ENCODE results near the gene WARS2.
"Not testable (repeated sequence)": the region's sequence is repeated elsewhere in the genome, so short reads cannot be mapped to it uniquely, and the experiment has no call there.

The WARS2 gene

DNA sequence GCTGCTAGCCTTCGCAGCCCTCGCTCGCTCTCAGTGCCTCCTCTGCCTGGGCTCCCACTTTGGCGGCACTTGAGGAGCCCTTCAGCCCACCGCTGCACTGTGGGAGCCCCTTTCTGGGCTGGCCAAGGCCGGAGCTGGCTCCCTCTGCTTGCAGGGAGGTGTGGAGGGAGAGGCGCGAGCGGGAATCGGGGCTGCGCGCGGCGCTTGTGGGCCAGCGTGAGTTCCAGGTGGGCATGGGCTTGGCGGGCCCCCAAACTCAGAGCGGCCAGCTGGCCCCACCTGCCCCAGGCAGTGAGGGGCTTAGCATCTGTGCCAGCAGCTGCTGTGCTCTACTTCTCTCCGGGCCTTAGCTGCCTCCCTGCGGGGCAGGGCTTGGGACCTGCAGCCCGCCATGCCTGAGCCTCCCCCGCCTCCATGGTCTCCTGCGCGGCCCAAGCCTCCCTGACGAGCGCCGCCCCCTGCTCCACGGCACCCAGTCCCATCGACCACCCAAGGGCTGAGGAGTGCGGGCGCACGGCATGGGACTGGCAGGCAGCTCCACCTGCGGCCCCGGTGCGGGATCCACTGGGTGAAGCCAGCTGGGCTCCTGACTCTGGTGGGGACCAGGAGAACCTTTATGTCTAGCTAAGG lies 31.0 kb upstream of the WARS2 start:
- DNase-seq (ENCODE audit: low spot score); H3K36me3 ChIP-seq (replicated peaks in 1 of 2; ENCODE audit: control insufficient read depth in 2 of 2, insufficient read depth in 2 of 2, low read length in 2 of 2); H3K23ac ChIP-seq (ENCODE audit: low read depth, low read length, poor library complexity); H3K4me3 ChIP-seq (ENCODE audit: low read length in 2 of 2); H3K27me3 ChIP-seq (ENCODE audit: control insufficient read depth in 3 of 3, insufficient read depth in 3 of 3, low read depth in 1 of 3, low read length in 3 of 3); H3K4ac ChIP-seq (ENCODE audit: low read length); H4K91ac ChIP-seq (ENCODE audit: low read depth, low read length, poor library complexity); H3K9ac ChIP-seq (ENCODE audit: low read depth, low read length, poor library complexity); H3K4me2 ChIP-seq (ENCODE audit: insufficient read depth, low read length, poor library complexity, severe bottlenecking); H2BK15ac ChIP-seq (ENCODE audit: low read length); H2AFZ ChIP-seq (ENCODE audit: low read length); H2BK120ac ChIP-seq (ENCODE audit: low read depth, low read length); H2AK5ac ChIP-seq (ENCODE audit: low read depth, low read length); H3K9me3 ChIP-seq (replicated peaks in 1 of 2; ENCODE audit: control insufficient read depth in 2 of 2, insufficient read depth in 1 of 2, low read depth in 1 of 2, low read length in 2 of 2); H3K18ac ChIP-seq (ENCODE audit: low read length); H3K27ac ChIP-seq (replicated peaks; ENCODE audit: low read length); H4K8ac ChIP-seq (ENCODE audit: low read depth, low read length); H2BK5ac ChIP-seq (ENCODE audit: low read length); H3K4me1 ChIP-seq (ENCODE audit: control insufficient read depth in 2 of 2, insufficient read depth in 1 of 2, low read depth in 1 of 2, low read length in 2 of 2); H3K79me1 ChIP-seq (ENCODE audit: low read depth, low read length); H2BK12ac ChIP-seq (ENCODE audit: low read length); H3K14ac ChIP-seq (ENCODE audit: low read length): not testable (repeated sequence)
- no CpG with 5 or more reads among the region's 34 CpGs for WGBS, 2 donors (ENCODE audit: extremely low coverage in 2 of 2, insufficient read length in 2 of 2, insufficient replicate concordance in 1 of 2)

DNA sequence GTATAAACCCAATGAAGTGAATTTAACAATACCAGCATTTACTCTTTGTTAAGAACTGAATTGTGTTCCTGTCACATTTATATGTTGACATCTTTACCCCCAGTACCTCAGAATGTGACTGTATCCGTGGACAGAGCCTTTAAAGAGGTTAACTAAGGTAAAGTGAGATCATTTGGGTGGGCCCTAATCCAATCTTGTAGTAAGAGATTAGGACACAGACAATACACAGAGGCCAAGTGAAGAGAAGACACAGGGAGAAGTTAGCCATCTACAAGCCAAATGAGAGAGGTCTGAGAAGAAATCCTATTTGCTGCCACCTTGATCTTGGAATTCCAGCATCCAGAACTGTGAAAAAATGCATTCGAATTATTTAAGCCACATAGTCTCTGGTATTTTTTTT lies 22.9 kb upstream of the WARS2 start:
- Histone ChIP-seq H3K27me3 (ENCODE audit: control insufficient read depth in 3 of 3, insufficient read depth in 3 of 3, low read depth in 1 of 3, low read length in 3 of 3) (no peaks in the 10 kb centered on the region), H3K36me3 (replicated peaks in 1 of 2; ENCODE audit: control insufficient read depth in 2 of 2, insufficient read depth in 2 of 2, low read length in 2 of 2) (peaks cover 10 to 30% of the 10 kb centered on the region in 2 donors), H2AFZ (ENCODE audit: low read length) (no peak overlapping the region), H3K27ac (replicated peaks; ENCODE audit: low read length) (no peak overlapping the region), H3K4me2 (ENCODE audit: insufficient read depth, low read length, poor library complexity, severe bottlenecking) (no peak overlapping the region), H2BK5ac (ENCODE audit: low read length) (no peak overlapping the region), H3K79me1 (ENCODE audit: low read depth, low read length) (no peaks in the 10 kb centered on the region), H2BK15ac (ENCODE audit: low read length) (no peak overlapping the region), H3K18ac (ENCODE audit: low read length) (no peak overlapping the region), H3K4me1 (ENCODE audit: control insufficient read depth in 2 of 2, insufficient read depth in 1 of 2, low read depth in 1 of 2, low read length in 2 of 2) (no peaks in the 10 kb centered on the region), H2BK120ac (ENCODE audit: low read depth, low read length) (no peak overlapping the region), H3K14ac (ENCODE audit: low read length) (no peak overlapping the region), H3K9me3 (replicated peaks in 1 of 2; ENCODE audit: control insufficient read depth in 2 of 2, insufficient read depth in 1 of 2, low read depth in 1 of 2, low read length in 2 of 2) (no peaks in the 10 kb centered on the region), H4K91ac (ENCODE audit: low read depth, low read length, poor library complexity) (no peak overlapping the region), H3K23ac (ENCODE audit: low read depth, low read length, poor library complexity) (no peak overlapping the region), H3K9ac (ENCODE audit: low read depth, low read length, poor library complexity) (no peak overlapping the region), H3K4me3 (ENCODE audit: low read length in 2 of 2) (no peak overlapping the region), H4K8ac (ENCODE audit: low read depth, low read length) (no peak overlapping the region), H3K4ac (ENCODE audit: low read length) (no peak overlapping the region), H2BK12ac (ENCODE audit: low read length) (no peak overlapping the region), H2AK5ac (ENCODE audit: low read depth, low read length) (no peak overlapping the region)
- WGBS, 2 donors (ENCODE audit: extremely low coverage in 2 of 2, insufficient read length in 2 of 2, insufficient replicate concordance in 1 of 2) = no CpG with 5 or more reads among the region's 2 CpGs
- DNase-seq (ENCODE audit: low spot score) = no peak

DNA sequence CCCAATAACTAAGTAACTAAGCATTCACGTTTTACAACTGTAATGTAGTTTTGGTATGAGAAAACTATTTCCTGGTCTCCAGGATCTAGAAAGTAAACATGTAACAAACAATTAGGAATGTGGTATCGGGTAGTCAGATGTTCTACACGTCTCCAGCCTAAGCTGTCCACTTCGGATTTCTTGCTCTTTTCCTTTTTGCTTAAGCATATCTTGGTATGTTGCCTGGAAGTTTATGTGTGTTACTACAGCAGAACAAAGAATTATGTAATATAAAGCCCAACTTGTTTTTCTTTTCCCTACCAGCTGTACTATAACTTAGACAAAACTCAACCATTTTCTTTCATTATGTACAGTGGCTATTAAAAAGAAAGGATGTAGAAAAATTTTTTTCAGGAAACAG lies 20.4 kb upstream of the WARS2 start:
- H3K27me3 ChIP-seq (ENCODE audit: control insufficient read depth in 3 of 3, insufficient read depth in 3 of 3, low read depth in 1 of 3, low read length in 3 of 3) = no peaks in the 10 kb centered on the region
- H3K27ac ChIP-seq (replicated peaks; ENCODE audit: low read length) = no peak overlapping the region
- no peak overlapping the region for H3K23ac ChIP-seq (ENCODE audit: low read depth, low read length, poor library complexity)
- H2BK12ac ChIP-seq (ENCODE audit: low read length) = no peak overlapping the region
- no peak overlapping the region for H2BK5ac ChIP-seq (ENCODE audit: low read length)
- no peak overlapping the region for H3K14ac ChIP-seq (ENCODE audit: low read length)
- H3K9ac ChIP-seq (ENCODE audit: low read depth, low read length, poor library complexity) = no peak overlapping the region
- H3K79me1 ChIP-seq (ENCODE audit: low read depth, low read length) = no peaks in the 10 kb centered on the region
- no peak overlapping the region for H2BK15ac ChIP-seq (ENCODE audit: low read length)
- no peak overlapping the region for H2AFZ ChIP-seq (ENCODE audit: low read length)
- peaks cover 17 to 41% of the 10 kb centered on the region in 2 donors for H3K36me3 ChIP-seq (replicated peaks in 1 of 2; ENCODE audit: control insufficient read depth in 2 of 2, insufficient read depth in 2 of 2, low read length in 2 of 2)
- no peak overlapping the region for H3K4ac ChIP-seq (ENCODE audit: low read length)
- no peak overlapping the region for H4K91ac ChIP-seq (ENCODE audit: low read depth, low read length, poor library complexity)
- H3K18ac ChIP-seq (ENCODE audit: low read length) = no peak overlapping the region
- no peak overlapping the region for H2AK5ac ChIP-seq (ENCODE audit: low read depth, low read length)
- DNase-seq (ENCODE audit: low spot score) = no peak
- peaks cover 2 to 13% of the 10 kb centered on the region in 2 donors for H3K9me3 ChIP-seq (replicated peaks in 1 of 2; ENCODE audit: control insufficient read depth in 2 of 2, insufficient read depth in 1 of 2, low read depth in 1 of 2, low read length in 2 of 2)
- H2BK120ac ChIP-seq (ENCODE audit: low read depth, low read length) = no peak overlapping the region
- no peak overlapping the region for H4K8ac ChIP-seq (ENCODE audit: low read depth, low read length)
- no CpG with 5 or more reads among the region's 4 CpGs for WGBS, 2 donors (ENCODE audit: extremely low coverage in 2 of 2, insufficient read length in 2 of 2, insufficient replicate concordance in 1 of 2)
- no peak overlapping the region for H3K4me2 ChIP-seq (ENCODE audit: insufficient read depth, low read length, poor library complexity, severe bottlenecking)
- H3K4me1 ChIP-seq (ENCODE audit: control insufficient read depth in 2 of 2, insufficient read depth in 1 of 2, low read depth in 1 of 2, low read length in 2 of 2) = no peaks in the 10 kb centered on the region
- H3K4me3 ChIP-seq (ENCODE audit: low read length in 2 of 2) = no peak overlapping the region

DNA sequence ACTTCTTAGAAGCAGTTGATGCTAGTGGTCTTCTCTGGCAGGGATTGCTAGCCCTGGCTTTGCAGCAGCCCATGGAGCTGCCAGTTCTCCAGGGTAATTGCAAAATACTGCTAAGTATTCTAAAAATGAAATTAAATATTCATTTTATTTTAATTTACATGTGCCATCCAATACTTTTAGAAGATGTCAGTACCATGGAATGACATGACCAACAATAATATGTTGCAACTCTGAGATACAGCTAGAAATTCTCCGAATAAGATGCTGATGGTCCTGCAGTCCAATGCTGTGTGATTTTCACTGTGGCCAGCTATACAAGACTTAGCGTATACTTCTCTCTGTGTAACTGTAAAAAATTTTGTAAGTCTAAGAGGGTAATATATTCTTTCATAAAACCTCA lies 20.0 kb upstream of the WARS2 start:
- Histone ChIP-seq H3K4me3 (ENCODE audit: low read length in 2 of 2) (no peak overlapping the region), H3K4me1 (ENCODE audit: control insufficient read depth in 2 of 2, insufficient read depth in 1 of 2, low read depth in 1 of 2, low read length in 2 of 2) (no peaks in the 10 kb centered on the region), H2BK15ac (ENCODE audit: low read length) (no peak overlapping the region), H2AK5ac (ENCODE audit: low read depth, low read length) (no peak overlapping the region), H2BK120ac (ENCODE audit: low read depth, low read length) (no peak overlapping the region), H3K4me2 (ENCODE audit: insufficient read depth, low read length, poor library complexity, severe bottlenecking) (no peak overlapping the region), H4K8ac (ENCODE audit: low read depth, low read length) (no peak overlapping the region), H3K23ac (ENCODE audit: low read depth, low read length, poor library complexity) (no peak overlapping the region), H3K27me3 (ENCODE audit: control insufficient read depth in 3 of 3, insufficient read depth in 3 of 3, low read depth in 1 of 3, low read length in 3 of 3) (no peaks in the 10 kb centered on the region), H2BK5ac (ENCODE audit: low read length) (no peak overlapping the region), H4K91ac (ENCODE audit: low read depth, low read length, poor library complexity) (no peak overlapping the region), H3K36me3 (replicated peaks in 1 of 2; ENCODE audit: control insufficient read depth in 2 of 2, insufficient read depth in 2 of 2, low read length in 2 of 2) (peaks cover 17 to 41% of the 10 kb centered on the region in 2 donors), H2BK12ac (ENCODE audit: low read length) (no peak overlapping the region), H3K9ac (ENCODE audit: low read depth, low read length, poor library complexity) (no peak overlapping the region), H3K27ac (replicated peaks; ENCODE audit: low read length) (no peak overlapping the region), H2AFZ (ENCODE audit: low read length) (no peak overlapping the region), H3K14ac (ENCODE audit: low read length) (no peak overlapping the region), H3K4ac (ENCODE audit: low read length) (no peak overlapping the region), H3K79me1 (ENCODE audit: low read depth, low read length) (no peaks in the 10 kb centered on the region), H3K9me3 (replicated peaks in 1 of 2; ENCODE audit: control insufficient read depth in 2 of 2, insufficient read depth in 1 of 2, low read depth in 1 of 2, low read length in 2 of 2) (peaks cover 2 to 13% of the 10 kb centered on the region in 2 donors), H3K18ac (ENCODE audit: low read length) (no peak overlapping the region)
- DNase-seq (ENCODE audit: low spot score) = no peak
- no CpG with 5 or more reads among the region's 2 CpGs for WGBS, 2 donors (ENCODE audit: extremely low coverage in 2 of 2, insufficient read length in 2 of 2, insufficient replicate concordance in 1 of 2)

All from neuronal stem cell (in vitro differentiated cells).